HG03066 (cell line): ENCODE data around the gene ABI3BP.

Source experiments
- ATAC-seq: cut with Tn5 transposase; IDR thresholded peaks from one replicate; pipeline ENCODE4 v1.9.1; 2021; ENCODE audit warnings: low read depth; ENCODE audit not compliant: unreplicated experiment

Gene ABI3BP

DNA sequence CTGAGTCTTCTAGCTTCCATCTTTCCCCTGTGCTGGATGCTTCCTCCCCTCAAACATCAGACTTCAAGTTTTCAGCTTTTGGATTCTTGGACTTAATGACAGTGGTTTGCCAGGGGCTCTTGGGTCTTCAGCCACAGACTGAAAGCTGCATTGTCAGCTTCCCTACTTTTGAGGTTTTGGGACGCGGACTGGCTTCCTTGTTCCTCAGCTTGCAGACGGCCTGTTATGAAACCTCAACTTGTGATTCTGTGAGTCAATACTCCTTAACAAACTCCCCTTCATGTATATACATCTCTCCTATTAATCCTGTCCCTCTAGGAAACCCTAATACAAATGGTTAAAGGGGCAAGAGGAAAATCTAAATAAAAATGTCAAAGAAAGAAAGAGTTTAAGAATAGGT lies 100.1 kb downstream of the ABI3BP start:
- no peak for ATAC-seq

DNA sequence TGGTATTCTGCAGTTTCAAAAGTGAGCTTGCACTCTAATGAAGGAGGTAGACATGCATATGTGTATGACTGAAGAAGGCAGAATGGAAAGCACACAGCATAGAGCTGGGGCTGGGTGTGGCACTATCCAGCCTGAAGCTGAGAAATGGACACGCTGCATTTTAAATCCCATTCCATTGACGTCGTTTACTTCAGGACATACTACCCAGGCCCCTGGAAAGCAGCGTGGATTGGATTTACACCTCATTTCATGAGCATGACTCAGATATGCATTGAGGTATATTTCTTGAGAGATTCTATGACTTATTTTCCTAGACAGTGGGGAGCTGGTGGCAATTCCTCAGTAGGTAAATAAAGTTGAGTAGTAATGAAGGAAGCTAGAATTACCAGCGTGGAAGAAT lies 101.4 kb downstream of the ABI3BP start:
- ATAC-seq = no peak

DNA sequence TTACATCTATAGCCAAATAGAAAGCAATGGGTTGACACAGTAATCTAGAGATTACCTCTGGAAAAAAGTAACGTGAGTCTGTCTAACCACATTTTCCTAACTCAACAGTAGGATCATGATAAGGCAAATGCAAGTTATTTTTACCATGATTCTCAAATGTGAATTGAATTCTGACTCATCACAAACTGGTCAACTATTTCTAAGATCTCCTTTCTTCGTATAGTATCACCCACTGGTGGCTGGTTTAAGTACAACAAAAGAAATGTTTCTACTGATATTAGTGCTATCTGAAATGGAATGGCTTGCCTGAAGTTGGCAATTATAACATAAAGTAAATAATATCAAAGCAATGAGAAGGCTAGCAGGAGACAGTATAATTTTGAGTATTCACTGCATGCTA lies 102.2 kb downstream of the ABI3BP start:
- ATAC-seq = no peak

DNA sequence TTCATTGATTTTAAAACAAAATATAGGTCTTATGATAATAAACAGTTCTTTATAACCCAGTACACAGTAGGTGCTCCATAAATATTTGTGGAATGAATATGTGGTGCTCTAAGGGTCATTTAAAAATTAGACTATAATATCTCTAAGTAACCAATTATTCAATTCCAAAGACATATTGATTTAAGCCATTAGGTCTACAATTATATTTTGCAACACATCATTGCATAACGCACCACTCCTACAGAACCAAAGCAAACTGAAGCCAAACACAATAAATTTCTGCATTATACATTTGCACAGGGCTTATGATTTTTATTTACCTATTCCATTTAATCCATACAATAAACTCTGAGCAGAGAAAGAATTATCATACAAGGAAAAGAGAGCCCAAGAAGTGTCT lies 104.3 kb downstream of the ABI3BP start:
- ATAC-seq = no peak

DNA sequence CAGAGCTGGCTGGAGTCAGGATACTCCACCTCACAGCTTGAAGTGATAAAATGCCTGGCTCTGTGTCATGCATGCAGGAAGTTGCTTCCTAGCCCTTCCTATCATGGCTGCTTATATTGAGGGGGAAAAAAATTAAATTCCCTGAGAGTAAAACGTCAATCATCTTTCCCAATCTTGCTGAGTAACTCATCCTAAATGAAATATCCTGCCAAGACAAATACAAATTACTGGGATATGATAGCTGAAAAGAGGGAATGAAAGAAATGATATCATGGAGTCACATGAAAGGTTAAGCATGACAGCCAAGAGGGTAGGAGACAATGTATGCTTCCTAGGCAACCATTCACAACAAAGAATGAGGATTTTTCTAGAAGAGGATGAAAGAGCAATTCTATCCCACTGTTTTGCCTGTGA lies 110.6 kb downstream of the ABI3BP start:
- no peak for ATAC-seq

DNA sequence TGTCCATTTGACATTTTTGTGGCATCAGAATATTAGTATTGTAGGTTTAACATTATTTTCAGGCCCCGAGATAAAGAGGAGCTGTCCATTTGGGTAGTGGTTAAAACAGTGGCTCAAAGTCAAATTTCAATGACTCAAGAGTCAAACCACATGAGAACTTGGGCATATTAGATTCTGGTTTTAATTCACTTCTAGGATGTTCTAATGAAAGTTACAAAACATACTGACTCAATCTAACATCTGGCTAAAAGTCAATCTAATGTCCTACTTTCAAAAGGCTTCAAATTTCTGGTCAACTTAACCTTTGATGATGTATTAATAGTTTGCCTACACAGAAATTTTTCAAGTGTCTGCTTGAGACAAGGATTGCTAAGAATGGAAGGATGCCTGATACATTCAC lies 112.4 kb downstream of the ABI3BP start:
- ATAC-seq = no peak

DNA sequence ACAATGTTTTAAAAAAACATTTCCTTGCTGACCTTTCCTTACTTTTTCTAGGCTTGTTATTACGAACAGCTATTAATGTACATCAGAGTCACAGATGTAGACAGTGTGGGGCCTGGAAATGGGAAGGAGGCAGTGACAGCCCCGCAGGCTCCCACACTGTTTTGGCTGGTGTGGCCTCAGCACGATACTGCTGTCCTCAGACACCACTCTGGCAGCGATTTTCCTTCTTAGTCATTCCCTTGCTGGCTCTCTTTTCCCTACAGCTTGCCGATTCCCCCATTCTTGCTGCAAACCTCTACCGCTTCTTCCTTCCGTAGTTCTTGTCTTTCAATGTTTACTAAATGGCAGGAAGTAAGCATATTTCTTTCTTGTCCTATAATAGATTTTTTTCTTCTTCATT lies 113.1 kb downstream of the ABI3BP start:
- ATAC-seq = no peak

DNA sequence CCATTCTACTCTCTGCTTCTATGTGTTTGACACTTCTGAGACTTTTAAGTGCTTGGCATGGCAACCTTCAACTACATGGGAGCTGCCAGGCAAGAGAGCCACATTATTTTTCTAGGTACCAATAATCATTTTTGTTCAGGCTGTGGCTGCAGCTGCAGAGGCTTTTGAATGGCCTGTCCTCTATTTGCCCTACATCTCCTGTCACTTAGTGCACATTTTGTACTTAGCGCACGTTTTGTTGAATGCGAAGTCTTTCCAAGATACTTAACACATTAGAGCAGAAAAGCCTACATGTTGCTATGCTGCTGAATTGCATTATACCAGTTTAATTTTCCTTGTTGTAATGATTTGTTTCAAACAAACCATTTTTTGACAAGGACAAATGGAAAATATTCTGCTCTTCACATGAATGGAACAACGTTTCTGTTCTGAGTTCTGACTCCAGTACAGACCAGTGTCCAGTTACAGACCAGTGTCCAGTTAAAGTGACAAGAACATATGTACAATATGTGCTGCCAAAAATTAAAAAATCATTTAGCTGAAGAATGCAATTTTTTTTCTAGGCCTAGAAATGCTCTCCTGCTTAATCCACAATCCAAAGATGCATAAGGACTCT lies 113.9 kb downstream of the ABI3BP start:
- no peak for ATAC-seq

DNA sequence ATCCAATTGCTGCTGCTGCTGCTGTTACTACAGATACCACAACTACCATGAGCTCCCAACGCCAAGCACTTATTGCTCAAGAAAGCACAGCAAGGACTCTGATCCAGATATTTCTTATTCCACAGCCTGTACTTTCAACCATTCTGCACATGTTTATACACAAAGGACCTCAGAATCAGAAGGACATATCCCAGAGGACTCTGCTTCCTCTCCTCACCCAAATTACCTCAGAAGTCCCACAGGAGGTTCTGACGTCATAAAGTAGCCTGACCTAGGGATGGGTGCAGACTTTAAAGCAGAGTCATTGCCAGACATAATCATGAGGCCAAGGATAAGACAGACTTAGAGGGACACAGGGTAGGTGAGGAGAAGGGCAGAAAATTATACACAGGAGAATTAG lies 115.9 kb downstream of the ABI3BP start:
- ATAC-seq = no peak

DNA sequence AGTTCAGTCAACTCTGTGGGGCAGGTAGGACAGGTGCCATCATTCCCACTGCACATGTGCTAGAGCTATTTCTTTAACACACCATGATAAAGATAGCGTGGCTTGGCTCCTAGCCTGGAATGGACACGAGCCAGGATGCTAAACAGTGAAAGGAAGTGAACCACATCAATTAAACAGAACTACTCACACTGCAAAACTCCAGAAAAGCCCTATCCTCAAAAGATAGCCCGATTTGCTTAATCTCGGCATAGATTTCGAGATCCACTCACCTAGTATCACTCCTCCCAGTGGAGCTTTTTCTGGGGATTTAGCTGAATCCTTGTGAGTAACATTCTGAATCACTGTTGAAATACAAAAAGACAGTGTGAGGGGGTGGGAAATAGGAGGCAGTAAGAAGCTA lies 118.0 kb downstream of the ABI3BP start:
- ATAC-seq = no peak

DNA sequence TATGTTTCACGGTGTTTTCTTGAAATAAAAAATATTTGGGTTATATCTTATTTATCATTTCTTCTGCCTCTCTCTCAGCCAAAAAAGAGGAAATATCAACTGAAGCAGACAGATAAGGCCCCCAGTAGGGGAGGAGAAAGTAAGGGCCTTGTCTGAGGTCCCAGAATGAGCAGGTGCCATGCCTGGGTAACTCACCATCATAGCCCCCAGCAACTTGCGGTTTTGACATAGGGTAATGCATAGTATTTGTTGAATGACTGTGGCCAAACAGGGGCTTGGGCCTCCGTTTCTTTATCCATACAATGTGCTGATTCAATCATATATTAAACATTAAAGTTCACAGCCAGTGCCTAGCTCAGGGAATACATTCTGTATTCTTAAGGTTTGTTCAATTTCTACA lies 119.6 kb downstream of the ABI3BP start:
- ATAC-seq = no peak

DNA sequence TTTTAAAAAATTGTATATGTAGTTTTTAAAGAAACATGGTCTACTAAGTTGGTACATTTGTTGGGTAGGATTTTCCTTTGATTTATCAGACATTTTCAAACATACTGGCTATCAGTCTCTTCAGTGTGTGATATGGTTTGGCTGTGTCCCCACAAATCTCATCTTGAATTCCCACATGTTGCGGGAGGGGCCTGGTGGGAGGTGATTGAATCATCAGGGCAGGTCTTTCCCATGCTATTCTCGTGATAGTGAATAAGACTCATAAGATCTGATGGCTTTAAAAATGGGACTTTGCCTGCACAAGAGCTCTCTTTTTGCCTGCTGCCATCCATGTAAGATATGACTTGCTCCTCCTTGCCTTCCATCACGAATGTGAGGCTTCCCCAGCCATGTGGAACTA lies 121.9 kb downstream of the ABI3BP start:
- no peak for ATAC-seq

DNA sequence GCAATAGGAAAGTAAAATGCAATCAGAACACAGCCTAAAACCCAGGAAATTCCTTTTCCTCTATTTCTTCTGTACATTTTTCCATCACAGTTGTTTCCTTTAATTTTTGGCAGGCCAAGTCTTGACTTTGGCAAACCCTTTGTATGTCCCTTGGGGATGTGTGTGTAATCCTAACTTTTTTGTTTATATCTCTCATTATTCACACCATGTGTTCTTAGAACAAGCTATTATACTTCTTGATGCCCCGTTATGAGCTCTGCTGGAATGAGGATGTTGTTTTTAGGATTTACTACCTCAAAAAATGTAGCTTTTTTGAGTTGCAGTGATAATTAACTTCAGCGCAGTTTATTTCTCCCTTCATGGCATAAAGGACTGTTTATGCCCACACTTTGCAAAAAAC lies 123.4 kb downstream of the ABI3BP start:
- ATAC-seq = no peak

DNA sequence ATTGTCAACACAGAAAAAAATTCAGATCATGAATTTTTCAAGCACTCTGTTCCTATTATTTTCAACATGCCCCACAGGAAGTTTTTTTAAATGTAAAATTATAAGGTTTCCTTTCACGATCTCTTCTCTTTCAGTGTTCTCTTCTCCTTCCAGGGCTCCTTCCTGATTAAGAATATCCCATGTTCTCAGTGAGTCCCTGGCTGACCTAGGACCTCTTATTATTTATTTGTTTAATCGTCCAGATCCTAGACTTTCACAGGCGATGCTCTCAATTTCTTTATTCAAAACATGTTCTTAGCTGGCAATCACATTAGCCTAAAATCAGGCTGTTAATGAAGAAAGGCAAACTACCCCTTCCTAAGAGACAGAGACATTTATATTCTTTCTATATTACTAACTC lies 124.3 kb downstream of the ABI3BP start:
- ATAC-seq = no peak

DNA sequence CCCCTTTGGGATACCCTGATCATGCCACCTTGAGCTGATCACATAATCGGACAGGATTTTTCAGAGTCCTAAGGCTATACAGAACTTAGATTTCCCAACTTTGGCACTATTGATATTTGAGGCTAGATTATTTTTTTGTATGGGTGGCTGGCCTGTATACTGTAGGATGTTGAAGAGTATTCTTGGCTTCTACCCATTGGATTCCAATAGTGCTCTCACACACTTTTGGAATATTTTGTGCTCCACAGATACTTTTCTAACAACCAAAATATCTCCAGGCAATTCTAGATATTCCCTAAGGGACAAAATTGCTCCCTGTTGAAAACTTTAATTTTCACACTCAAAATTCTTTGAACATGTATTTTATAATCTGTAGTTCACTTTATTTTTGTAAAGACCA lies 125.1 kb downstream of the ABI3BP start:
- ATAC-seq = no peak

DNA sequence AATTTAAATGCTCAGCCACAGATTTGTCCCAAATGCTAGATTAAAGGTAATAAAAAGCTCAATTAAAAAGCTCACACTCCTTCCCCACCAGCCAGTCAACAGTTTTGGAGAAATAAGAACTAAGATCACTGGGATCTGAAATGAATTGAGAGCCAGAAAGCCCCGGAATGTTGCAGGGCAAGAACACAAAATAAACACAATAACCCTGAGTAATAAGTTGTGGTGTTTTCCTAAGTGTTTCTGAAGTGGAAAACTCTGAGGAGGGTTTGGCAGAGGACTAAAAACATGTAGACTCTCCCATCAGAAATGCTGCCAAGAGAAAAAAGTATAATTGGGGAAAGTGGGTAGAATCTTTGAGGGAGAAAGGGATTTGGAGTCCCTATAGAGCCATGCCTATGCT lies 127.8 kb downstream of the ABI3BP start:
- ATAC-seq = no peak

DNA sequence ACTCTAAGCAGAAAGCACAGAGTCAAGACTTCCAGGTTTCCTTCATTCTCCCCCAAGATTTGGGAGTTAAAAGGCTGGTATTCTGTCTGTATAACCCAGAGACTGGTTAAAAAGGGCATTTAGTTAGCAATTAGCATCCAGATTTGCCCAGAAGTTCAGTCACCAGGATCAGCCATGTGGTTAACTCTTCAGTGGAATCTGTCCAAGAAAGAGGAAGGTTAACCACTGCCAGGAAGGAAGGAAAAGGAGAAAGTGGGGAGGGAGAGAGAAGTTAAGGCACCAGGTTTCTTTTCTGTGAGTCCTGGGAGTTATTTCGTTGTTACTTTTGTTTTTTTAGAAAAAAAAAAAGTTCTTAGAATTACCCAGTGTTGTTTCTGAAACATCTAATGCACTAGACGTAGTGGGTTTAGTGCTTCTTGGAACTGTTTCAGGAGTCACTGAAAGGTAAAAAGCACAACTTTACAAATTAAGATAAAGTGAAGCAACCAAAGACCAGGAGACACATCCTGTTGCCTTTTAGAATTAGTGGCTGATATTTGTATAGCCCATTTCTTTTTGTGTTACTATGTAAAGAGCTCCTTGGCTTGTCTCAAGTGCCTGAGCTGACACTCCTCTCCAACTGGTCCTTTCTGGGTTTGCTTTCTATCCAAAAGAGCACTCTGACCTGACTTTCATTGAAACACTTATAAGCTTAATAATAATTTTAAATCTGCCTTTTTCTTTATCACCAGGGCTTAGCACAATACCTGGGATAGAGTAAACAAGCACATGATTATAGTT lies 128.6 kb downstream of the ABI3BP start:
- no peak for ATAC-seq

DNA sequence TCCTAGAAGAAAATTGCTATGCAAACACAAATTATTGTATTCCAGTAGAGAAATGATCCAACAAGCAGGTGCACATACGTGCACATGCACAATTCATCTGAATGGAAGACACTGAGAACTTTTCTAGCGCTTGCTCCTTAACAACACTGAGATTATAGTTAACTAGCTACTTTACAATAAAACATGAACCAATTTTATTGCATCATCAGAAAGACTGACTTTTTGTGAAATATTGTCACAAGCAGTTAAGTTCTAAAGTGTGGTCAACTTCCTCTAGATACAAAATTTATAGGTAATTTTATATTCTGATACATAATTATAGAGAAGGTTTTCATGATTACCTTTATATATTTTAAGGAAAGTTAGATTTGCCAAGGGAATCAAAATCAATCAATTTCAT lies 135.4 kb downstream of the ABI3BP start:
- ATAC-seq = no peak

DNA sequence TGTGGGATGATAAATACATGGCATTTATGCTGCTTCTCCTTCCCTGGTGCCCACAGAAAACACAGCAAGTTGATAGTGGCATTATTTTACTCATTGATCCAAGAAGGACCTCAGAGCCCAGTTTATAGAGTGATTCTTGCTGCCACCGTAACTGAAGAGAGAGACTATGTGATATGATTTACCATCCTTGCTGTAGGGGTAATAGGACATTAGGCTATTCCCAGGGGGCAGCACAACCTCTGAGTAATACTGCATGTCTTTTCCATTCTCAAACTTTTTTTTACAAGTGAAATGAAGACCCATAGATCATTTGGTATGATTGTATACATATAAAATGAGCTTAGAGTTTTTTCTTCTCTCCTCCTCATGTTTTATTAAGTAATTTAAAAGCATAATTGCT lies 136.4 kb downstream of the ABI3BP start:
- ATAC-seq = no peak

DNA sequence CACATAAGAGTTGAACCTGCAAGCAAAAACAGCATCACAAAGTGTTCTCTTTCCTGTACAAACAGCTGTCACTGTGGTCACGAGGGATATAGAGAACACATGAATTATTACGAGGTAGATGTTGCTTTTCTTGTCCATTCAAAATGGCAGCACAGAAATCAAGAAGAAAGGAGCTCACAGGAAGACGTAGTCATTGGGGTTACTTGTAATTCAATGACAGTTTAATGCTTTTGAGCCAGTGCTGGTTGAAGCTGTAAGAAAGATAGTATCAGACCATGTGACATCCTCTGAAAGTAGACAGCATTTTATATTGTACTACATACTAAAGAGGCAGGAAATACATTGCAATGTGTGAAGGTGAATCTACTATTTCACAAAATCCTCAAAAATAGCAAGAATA lies 140.4 kb downstream of the ABI3BP start:
- ATAC-seq = no peak

DNA sequence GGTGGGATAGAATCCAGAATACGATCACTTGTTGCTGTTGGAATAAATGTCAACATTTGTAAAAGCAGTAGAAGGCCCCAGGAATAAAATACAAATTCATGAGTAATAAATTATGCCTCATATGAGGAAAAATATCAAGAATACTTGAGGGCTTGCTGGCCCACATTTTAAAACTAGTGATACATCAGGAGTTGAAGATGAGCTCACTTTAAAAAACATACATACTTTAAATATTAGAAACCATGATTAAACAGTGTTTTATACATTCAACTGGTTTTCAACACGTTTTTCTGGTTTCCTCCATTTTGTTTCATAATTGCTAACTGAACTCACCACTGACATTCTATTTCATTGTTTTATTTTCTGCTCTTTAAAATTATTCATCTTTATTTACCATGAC lies 142.5 kb downstream of the ABI3BP start:
- ATAC-seq = no peak

DNA sequence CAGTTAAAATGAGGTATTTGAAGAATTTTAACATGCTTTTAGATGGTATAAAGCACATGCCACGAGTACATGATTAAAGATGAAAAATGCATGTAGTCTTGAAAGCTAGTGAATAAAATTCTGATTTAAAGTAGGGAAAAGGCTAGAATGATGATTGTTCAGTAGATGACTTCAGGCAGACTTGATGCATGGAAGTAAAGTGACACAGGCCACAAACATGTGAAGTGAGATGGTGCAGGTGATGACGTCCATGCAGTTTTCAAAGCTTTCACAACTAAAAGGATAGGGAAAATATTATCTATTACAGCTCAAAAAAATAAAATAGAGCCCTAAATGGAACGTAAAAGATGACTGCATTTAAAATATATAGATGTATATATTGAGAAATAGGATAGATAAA lies 143.1 kb downstream of the ABI3BP start:
- no peak for ATAC-seq
